Brain pericyte (primary cell): ENCODE measurements around the gene UBTD2.
"Not testable (repeated sequence)": the region's sequence is repeated elsewhere in the genome, so short reads cannot be mapped to it uniquely, and the experiment has no call there.

Source experiments
- DNase-seq: peaks from one replicate; pipeline ENCODE4 v3.0.0-alpha.2; 2012; ENCODE audit warnings: low read depth, low spot score

Gene UBTD2

GRCh38 chr5:172251419-172251818 is 32.1 kb downstream of the UBTD2 start:
- no peak for DNase-seq

DNA sequence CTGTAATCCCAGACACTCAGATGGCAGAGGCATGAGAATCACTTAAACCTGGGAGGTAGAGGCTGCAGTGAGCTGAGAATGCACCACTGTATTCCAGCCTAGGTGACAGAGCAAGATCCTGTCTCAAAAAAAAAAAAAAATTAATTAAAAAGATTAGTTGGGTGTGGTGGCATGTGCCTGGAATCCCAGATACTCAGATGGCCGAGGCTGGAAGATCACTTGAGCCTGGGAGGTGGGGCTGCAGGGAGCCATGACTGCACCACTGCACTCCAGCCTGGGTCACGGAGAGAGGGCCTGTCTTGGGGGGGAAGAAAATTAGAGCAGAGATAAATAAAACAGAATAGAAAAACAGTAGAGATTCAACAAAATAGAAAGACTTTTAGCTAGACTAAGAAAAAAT is 34.9 kb downstream of the UBTD2 start:
- no peak for DNase-seq

- DNase-seq: no peak
Measured at GRCh38 chr5:172245703-172246125, 37.9 kb downstream of the UBTD2 start.

DNA sequence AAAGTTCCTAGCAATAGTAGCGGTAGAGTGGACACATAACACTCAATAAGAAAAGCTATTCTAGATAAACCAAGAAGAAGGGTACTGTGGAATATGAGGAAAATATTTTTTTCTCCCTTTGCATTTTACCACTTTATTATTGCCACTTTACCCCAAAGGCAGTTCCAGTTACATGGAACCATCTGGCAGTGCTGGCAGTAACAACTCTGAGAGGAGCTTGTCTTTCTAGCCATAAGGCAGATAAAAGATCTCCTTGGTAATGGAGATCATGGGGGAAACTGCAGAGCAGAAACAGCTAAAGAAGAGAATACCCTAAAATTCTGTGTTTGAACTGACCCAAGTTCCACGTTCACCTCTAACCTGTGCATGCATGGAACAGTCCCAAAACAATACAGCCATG is 38.5 kb downstream of the UBTD2 start:
- no peak for DNase-seq

DNA sequence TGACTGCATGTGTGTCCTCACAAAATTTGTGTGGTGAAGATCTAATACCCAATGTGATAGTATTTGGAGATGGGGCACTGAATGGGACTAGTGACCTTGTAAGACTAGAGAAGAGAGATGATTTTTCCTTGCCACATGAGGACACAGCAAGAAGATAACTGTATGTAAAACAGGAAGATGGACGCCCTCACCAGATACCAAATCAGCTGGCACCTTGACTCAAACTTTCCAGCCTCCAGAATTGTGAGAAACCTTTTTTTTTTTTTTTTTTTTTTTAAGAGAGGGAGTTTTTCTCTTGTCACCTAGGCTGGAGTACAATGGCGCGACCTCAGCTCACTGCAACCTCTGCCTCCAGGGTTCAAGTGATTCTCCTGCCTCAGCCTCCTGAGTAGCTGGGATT is 40.3 kb downstream of the UBTD2 start:
- DNase-seq: no peak

GRCh38 chr5:172238334-172238733 is 45.2 kb downstream of the UBTD2 start:
- DNase-seq: no peak

DNA sequence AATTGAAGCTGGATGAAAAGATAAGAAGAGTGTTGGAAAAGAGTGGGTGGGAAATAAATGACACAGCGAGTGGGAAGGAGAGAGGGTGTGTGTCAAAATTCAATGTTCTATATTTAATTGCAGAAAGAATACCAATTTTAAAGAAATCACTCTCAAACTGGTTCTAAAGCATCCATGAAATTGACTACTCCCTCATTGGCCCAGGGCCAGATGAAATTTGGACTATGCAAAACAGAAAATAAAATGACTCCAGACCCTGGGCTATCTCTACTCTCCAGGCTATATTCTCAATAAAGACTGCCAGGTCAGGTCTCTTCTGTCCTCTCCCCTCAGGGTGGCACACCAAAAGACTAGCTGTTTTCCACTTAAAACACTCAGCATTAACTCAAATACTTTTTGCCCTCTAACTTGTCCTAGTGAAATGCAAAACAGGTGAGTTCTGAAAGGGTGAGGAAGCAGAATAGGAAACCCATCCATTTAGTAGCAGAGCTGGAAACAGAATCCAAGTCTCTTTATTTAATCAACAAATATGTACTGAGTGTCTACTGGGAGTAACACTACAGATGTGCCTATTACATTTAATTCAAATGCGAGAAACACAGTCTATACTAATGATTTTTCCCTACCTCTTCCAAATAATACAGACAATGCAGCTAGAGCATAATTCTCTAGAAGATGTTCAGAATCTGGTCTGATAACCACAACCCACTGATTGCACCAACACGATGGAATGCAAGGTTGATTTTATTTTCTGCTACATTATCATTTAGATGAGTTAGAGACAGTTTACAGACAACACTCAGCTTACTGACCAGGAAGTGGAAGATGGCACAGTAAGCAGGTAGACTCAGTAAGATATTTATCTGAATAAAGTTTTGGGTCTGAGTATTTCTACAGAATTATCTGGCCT is 47.5 kb downstream of the UBTD2 start:
- no peak for DNase-seq

DNA sequence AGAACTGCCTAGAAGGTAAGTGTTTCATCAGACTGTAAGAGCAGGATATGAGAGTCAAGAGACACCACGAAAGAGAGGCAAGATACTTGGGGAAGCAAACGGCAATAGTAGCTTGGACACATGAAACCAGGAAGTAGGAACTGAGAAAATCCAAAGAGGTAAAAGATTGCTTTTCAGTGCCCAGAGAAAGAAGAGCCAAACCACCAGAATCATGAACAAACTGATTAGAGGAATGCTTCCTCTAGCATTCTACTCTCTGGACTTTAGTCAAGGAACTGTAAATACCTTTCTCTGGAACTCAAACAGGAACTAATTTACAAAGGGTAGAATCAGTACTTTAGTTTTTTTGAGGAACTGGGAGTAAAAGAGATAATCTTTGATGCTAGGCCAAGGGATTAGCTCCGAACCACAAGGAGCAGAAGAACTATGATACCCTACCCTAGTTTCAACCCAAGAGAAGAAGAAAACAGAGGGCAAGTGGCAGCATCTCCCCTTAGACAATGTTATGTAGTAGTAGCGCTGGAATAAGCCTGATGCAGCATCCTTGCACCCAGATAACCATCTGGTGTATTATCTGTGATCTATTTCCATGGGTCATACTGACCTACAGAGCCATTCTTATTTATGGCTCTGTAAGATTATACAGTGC is 48.3 kb downstream of the UBTD2 start:
- no peak for DNase-seq

DNA sequence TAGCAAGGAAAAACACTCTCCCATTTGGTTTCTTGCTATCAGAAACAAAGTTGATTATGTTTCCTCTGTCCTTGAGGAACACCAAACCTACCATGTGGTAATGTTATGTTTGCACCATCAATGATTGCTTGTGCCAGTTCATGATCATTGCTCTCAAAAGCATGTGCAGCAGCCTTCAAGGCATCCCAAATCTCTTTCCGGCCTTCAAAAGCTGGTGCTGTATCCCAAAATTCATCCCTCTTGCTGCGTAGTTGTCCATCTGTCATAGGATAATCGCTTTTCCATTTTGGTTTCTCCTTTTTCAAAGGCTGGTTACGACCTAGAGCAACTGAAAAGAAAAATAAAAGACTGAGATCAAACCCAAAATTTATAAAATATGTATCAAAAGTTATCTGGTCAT is 49.5 kb downstream of the UBTD2 start:
- no peak for DNase-seq

- DNase-seq: no peak
Measured at GRCh38 chr5:172229904-172230303, 53.7 kb downstream of the UBTD2 start.

DNA sequence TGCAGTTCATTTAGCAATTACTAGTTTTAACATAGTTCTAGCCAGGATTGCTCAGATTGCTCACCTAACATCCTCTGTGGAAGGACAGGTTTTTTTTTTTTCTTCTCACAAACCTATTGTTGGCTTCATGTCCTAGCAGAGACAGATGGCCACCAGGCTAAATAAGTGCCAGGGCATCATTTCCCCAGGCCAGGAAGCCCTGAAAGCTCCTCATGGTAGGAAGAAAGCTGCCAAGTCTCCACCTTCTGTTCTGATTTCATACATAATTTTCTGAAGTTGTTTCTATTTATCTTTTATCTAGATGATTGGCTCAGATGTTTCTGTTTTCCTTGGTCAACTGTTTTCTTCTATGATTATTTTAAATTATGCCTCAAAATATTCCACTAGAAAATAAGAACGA is 58.6 kb downstream of the UBTD2 start:
- no peak for DNase-seq

DNA sequence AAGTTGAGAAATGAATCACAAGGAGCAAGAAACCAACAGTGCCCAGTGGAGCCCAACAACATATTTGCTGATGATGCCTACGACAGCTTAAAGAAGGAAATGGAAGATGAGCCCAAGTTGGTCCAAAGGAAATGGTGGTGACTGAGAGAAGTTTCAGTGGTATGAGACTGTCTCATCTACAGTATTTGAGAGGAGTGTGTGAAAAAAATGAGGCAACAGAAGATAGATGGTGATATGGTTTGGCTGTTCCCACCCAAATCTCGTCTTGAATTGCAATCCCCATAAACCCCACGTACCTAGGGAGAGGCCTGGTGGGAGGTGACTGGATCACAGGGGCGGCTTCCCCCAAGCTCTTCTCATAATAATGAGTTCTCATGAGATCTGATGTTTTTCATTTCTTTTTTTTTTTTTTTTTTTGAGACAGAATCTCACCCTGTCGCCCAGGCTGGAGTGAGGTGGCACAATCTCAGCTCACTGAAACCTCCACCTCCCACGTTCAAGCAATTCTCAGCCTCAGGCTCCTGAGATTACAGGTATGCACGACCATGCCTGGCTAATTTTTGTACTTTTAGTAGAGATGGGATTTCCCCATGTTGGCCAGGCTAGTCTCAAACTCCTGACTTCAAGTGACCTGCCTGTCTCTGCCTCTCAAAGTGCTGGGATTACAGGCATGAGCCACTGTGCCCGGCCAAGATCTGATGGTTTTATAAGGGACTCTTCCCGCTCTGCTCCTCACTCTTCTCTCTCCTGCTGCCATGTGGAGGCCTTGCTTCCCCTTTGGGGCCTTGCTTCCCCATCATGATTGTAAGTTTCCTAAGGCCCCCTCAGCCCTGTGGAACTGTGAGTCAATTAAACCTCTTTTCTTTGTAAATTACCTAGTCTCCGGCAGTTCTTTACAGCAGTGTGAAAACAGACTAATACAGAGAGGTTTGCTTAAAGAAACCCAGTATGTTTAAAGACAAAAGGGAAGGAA is 59.4 kb downstream of the UBTD2 start:
- DNase-seq: no peak

GRCh38 chr5:172219296-172219695 is 64.3 kb downstream of the UBTD2 start:
- DNase-seq: no peak

GRCh38 chr5:172216345-172216744 is 67.2 kb downstream of the UBTD2 start:
- no peak for DNase-seq

DNA sequence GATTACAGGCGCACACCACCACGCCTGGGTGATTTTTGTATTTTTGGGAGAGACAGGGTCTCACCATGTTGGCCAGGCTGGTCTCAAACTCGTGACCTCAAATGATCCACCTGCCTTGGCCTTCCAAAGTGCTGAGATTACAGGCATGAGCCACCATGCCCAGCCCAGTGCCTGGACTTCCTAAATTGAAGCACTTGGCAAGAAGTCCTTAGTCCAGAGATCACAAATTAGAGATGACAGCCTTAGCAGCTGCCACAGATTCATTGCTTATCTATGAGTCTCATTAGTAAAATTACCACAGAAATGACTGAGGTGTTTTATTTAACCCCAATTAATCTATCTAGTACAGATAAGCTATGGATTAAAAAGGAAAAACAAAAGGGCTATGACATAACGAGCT is 70.4 kb downstream of the UBTD2 start:
- no peak for DNase-seq

DNA sequence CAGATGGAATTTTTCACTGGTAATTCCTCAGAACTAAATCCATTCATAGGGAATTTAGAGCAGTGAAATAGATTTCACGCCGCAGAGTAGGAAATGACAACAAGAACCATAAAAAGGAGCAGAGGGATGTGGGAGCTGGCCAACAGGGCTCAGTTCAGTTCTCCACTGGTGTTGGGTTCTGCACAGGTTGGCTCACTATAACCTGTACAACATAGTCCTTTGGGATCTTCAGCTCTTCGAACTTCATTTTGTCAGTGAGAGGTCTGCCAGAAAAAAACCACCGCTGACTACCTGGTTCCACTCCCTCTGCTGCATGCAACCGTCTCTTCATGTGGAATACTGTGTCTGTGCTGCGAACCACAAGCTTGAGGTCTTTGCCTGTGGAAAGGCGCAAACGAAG is 71.9 kb downstream of the UBTD2 start:
- DNase-seq: no peak

DNA sequence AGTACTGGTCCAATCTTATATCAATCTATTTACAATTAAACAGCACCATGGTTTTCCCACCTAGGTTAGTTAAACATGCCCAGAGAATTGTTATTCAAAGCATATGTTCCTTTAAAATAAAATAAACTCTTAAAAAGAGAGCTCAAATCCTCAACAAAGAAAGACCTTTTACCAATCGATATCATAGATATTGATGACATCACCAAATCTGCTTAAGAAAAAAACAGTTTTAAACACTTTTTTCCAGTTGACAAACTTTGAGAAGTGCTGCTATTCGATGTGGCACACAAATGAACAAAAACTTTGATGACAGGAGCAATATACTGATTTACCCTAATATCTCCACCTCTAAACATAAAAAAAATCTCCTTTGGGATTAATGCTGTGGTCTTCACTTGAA is 73.8 kb downstream of the UBTD2 start:
- DNase-seq: no peak

DNA sequence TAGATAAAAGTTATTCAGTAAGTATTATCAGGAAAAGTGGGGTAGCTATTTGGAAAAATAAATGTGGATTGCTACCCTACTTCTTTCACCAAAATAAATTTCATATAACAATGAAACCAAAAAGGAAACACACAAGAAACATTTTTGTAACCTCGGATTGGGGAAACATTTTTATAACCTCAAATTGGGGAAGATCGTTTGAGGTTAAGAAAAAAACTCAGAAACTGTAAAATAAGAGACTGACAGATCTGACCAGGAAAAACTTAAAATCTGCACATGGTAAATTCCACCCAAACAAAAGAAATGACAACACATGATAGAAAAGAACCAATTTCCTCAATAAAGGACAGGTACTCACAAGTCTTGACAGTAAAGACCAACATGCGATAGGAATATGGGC is 76.1 kb downstream of the UBTD2 start:
- no peak for DNase-seq

GRCh38 chr5:172205984-172206383 is 77.6 kb downstream of the UBTD2 start:
- DNase-seq: not testable (repeated sequence)

DNA sequence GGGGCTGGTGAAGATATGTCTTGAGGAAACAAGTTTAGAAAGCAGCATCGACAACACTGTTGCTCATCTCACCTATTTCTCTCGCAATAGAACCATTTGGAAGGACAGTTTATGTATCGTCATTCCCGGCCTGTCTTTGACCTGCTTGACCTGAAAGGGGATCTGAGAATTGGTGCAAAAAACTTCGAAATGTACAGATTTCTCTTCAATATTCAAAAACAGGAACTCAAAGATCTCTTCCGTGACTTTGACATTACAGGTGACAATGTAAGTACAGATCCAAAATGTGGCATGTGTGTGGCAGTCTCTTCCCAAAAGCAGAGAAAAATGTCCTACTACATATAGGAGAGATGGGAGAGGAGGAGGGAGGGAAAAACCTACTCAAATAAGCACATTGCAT is 83.1 kb downstream of the UBTD2 start:
- DNase-seq: no peak

GRCh38 chr5:172199446-172199845 is 84.1 kb downstream of the UBTD2 start:
- no peak for DNase-seq

DNA sequence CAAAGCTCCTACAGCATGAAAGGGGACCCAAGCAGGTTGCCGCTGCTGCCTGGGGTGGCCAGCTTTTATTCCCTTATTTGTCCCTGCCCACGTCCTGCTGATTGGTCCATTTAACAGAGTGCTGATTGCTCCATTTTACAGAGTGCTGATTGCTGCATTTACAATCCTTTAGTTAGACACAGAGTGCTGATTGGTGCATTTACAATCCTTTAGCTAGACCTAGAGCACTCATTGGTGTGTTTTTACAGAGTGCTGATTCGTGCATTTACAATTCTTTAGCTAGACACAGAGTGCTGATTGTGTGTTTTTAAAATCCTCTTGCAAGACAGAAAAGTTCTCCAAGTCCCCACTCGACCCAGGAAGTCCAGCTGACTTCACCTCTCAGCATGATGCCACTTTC is 85.8 kb downstream of the UBTD2 start:
- not testable (repeated sequence) for DNase-seq
